Fibroblast of pulmonary artery (primary cell): Measurements from ENCODE around the gene STX8.

Source experiments
- DNase-seq: peaks from one replicate; pipeline ENCODE4 v3.0.0-alpha.2; 2010; ENCODE audit warnings: low read depth
- H3K4me3 ChIP-seq: replicated peaks from 2 replicates; pipeline ENCODE4 v1.5.1; 2011; ENCODE audit warnings: low read depth, mild to moderate bottlenecking, control low read depth, low read length, moderate library complexity
- CTCF ChIP-seq: IDR thresholded peaks from 2 replicates; pipeline ENCODE4 v1.5.1; 2011; ENCODE audit warnings: mild to moderate bottlenecking, control low read depth, low read length, inconsistent platforms; ENCODE audit errors: missing control alignments

Gene STX8

DNA sequence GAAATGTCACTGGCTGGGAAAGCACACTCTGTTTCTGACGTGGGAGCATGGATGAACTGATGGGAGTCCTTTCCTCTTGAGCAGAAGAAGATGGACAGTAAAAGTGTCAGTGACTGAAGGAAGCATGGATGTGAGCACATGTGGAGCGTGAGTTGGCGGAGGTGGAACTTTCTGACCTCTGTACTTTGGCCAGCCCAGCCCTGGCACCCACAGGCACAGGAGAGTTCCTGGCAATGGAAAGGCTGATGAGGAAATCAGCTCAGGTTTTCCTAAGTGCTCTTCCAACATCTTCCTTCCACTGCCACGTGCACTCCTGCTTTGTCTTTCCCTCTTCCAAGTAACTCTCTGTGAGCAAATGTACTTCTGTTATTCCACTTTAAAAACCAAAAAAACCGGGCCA is 277.5 kb downstream of the STX8 start:
- no peak overlapping the region for H3K4me3 ChIP-seq
- no peak for DNase-seq
- no peak for TF ChIP-seq CTCF

DNA sequence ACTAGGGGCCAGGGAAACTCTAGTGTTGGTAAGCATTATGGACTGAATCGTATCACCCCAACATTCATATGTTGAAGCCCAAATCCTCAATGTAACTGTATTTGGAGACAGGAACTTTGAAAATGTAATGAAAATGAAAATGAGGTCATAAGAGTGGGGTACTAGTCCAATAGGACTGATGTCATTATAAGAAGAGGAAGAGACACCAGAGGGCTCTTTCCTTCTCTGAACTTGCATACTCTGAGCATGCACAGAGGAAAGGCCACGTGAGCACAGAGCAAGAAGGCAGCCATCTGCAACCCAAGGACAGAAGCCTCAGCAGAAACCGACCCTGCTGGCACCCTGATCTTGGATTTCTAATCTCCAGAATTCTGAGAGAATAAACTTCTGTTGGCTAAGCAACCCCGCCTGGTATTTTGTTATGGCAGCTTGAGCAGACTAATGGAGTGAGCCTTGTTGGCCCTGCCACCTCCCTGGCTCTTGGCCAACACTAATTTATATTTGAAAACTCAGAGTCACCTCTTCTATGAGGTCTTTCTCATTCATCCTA is 280.9 kb downstream of the STX8 start:
- no peak for DNase-seq
- no peak overlapping the region for H3K4me3 ChIP-seq
- TF ChIP-seq CTCF: no peak

DNA sequence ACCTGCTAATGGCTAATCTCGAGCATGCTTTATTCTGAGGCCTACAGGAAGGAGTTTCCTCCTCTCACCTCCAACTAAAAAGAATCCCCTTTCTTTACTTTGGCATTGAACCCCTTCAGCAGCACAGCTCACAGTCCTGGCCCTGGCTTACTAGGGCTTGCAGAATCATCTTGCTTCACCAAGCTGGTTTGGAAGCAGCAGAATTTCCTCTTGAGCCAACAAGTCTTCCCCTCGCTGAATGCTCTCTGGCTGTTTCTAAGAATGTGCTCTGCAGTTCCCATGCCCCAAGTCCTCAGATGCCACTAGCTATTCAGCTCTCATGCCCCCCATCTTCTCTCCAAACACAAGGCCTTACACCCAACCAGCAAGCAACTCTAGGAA is 283.1 kb downstream of the STX8 start:
- DNase-seq: no peak
- no peak overlapping the region for H3K4me3 ChIP-seq
- TF ChIP-seq CTCF: no peak

DNA sequence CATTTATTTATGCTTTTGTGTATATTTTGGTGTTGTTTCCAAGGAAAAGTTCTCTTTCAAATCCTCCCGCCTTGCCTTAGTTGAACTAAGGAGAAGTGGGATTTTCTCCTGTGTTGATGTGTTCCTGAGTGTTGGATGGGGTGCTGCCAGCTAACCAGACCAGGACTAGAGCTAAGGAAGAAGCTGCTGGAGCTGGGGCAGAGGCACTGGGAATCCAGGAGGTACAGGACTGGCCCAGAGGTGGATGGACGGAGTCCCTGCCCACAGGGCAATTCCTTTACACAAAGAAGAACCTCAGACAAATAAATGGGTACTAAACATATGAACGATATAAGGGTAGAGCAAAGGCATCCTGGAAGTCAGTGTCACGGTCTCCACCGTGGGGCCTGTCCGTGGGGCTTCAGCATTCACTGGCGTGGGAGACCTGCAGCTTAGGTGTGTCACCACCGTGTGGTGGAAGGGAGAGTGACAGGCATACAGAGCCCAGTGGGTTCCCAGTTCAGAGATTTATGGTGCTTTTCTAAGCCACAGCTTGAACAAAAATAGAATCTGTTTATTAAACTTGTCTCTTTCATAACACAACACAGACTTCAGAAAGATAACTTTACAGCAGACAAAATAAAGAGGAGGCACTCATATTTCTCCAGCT is 283.6 kb downstream of the STX8 start:
- peak; percentile 67 for TF ChIP-seq CTCF
- H3K4me3 ChIP-seq: no peak overlapping the region
- peak; percentile 30 for DNase-seq

GRCh38 chr17:9290226-9290613 is 285.4 kb downstream of the STX8 start:
- no peak overlapping the region for H3K4me3 ChIP-seq
- no peak for DNase-seq
- TF ChIP-seq CTCF: no peak

- no peak for TF ChIP-seq CTCF
- no peak overlapping the region for H3K4me3 ChIP-seq
- DNase-seq: no peak
Measured at GRCh38 chr17:9287306-9287705, 288.3 kb downstream of the STX8 start.

DNA sequence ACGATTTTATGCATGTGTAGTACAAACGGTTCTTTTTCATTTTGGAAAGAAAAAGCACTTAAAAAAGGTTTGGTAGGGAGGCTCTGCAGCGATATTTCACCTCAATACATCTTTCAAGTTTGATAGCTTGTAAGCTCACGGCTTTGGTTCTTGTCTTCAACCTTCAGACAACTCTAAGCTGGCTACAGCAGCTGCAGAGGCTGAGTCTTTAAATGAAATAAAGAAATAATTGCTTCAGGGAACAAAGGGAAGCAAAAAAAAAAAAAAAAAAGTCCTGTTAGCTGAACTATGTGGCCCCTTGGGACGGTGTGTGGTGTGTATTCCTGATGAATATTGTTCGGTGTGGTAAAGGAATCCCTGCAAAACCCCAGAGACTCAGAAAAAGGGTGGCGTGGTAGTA is 289.2 kb downstream of the STX8 start:
- TF ChIP-seq CTCF: no peak
- H3K4me3 ChIP-seq: no peak overlapping the region
- DNase-seq: no peak
